CD14-positive monocyte (primary cell): ENCODE data around the gene ABI2. TPM values are rescaled to one million over a fixed set of nuclear protein-coding genes. Genes with fewer than 3 reads are reported as not detected.
"Not testable (repeated sequence)": the region's sequence is repeated elsewhere in the genome, so short reads cannot be mapped to it uniquely, and the experiment has no call there.

ENCODE experiments used
- DNase-seq, 3 donors: peaks; one replicate each; pipeline ENCODE4 v3.0.0-alpha.2; 2011 to 2022
- H2AFZ ChIP-seq: 2 replicates; pipeline ENCODE4 v1.6.0; 2012; ENCODE audit warnings: mild to moderate bottlenecking, low read depth, low read length, inconsistent platforms; ENCODE audit not compliant: insufficient read depth, poor library complexity, severe bottlenecking
- H3K27ac ChIP-seq, 2 donors: 1 replicate in 1 of 2; 2 replicates in 1 of 2; pipeline ENCODE4 v1.5.1; 2012 to 2013; ENCODE audit warnings: low read length in 2 of 2, control low read depth in 1 of 2, inconsistent platforms in 1 of 2, low read depth in 1 of 2, mild to moderate bottlenecking in 1 of 2
- H3K27me3 ChIP-seq, 2 donors: one replicate each; pipeline versions ENCODE4 v1.6.0 to v1.6.1; 2011 to 2013; ENCODE audit warnings: low read length in 2 of 2; ENCODE audit not compliant: control insufficient read depth in 2 of 2, insufficient read depth in 2 of 2
- H3K36me3 ChIP-seq, 2 donors: replicated peaks in 1 of 2; 1 replicate in 1 of 2; 2 replicates in 1 of 2; pipeline versions ENCODE4 v1.5.1 to v1.6.1; 2012 to 2013; ENCODE audit warnings: low read length in 2 of 2, control low read depth in 1 of 2, inconsistent platforms in 1 of 2, mild to moderate bottlenecking in 1 of 2; ENCODE audit not compliant: insufficient read depth in 2 of 2, control insufficient read depth in 1 of 2
- H3K4me1 ChIP-seq, 2 donors: 1 replicate in 1 of 2; 2 replicates in 1 of 2; pipeline versions ENCODE4 v1.5.1 to v1.6.1; 2012 to 2013; ENCODE audit warnings: low read length in 2 of 2, control low read depth in 1 of 2, inconsistent platforms in 1 of 2, mild to moderate bottlenecking in 1 of 2, moderate library complexity in 1 of 2; ENCODE audit not compliant: insufficient read depth in 2 of 2, control insufficient read depth in 1 of 2
- H3K4me2 ChIP-seq: replicated peaks from 2 replicates; pipeline ENCODE3; 2012; ENCODE audit warnings: low read length, moderate library complexity, mild to moderate bottlenecking; ENCODE audit not compliant: poor library complexity, severe bottlenecking; ENCODE audit errors: extremely low read depth
- H3K4me3 ChIP-seq, 3 experiments: fragments of 200-600 bp in 1 of 3; sonication (generic) in 1 of 3; replicated peaks in 1 of 3; 1 replicate in 2 of 3; 2 replicates in 1 of 3; pipeline ENCODE4 v1.5.1; 2011 to 2013; ENCODE audit warnings: low read length in 3 of 3, mild to moderate bottlenecking in 3 of 3, control low read depth in 2 of 3, low read depth in 2 of 3, inconsistent platforms in 1 of 3, moderate library complexity in 1 of 3
- H3K79me2 ChIP-seq: 2 replicates; pipeline ENCODE4 v1.6.0; 2012; ENCODE audit warnings: mild to moderate bottlenecking, control low read depth, inconsistent platforms, low read length, moderate library complexity; ENCODE audit not compliant: insufficient read depth
- H3K9ac ChIP-seq: 2 replicates; pipeline ENCODE4 v1.6.0; 2017; ENCODE audit warnings: low read length, mild to moderate bottlenecking; ENCODE audit not compliant: insufficient read depth, poor library complexity, severe bottlenecking
- H3K9me3 ChIP-seq, 2 donors: replicated peaks in 1 of 2; 1 replicate in 1 of 2; 2 replicates in 1 of 2; pipeline versions ENCODE4 v1.5.1 to v1.6.1; 2012 to 2013; ENCODE audit warnings: low read length in 2 of 2, control low read depth in 1 of 2; ENCODE audit not compliant: control insufficient read depth in 1 of 2, insufficient read depth in 1 of 2
- H4K20me1 ChIP-seq: 2 replicates; pipeline ENCODE4 v1.6.0; 2012; ENCODE audit warnings: mild to moderate bottlenecking, low read length, control low read depth, moderate library complexity; ENCODE audit not compliant: insufficient read depth
- H3K27ac Mint-ChIP-seq, 7 donors: one replicate each; pipeline ENCODE4 v1.8.0; 2020; ENCODE audit warnings: mild to moderate bottlenecking in 7 of 7, mixed read lengths in 7 of 7, moderate library complexity in 6 of 7, inconsistent platforms in 2 of 7
- H3K27me3 Mint-ChIP-seq, 3 donors: one replicate each; pipeline ENCODE4 v1.8.0; 2021 to 2022; ENCODE audit warnings: low read depth in 3 of 3, mild to moderate bottlenecking in 3 of 3, mixed read lengths in 3 of 3, moderate library complexity in 3 of 3, inconsistent platforms in 1 of 3
- H3K36me3 Mint-ChIP-seq, 2 donors: one replicate each; pipeline ENCODE4 v1.8.0; 2020; ENCODE audit warnings: mixed read lengths in 2 of 2, inconsistent platforms in 1 of 2, mild to moderate bottlenecking in 1 of 2
- H3K4me1 Mint-ChIP-seq: one replicate; pipeline ENCODE4 v1.8.0; 2020; ENCODE audit warnings: mild to moderate bottlenecking, mixed read lengths
- H3K4me3 Mint-ChIP-seq, 2 donors: one replicate each; pipeline ENCODE4 v1.8.0; 2020; ENCODE audit warnings: mild to moderate bottlenecking in 2 of 2, mixed read lengths in 2 of 2, moderate library complexity in 1 of 2
- H3K9me3 Mint-ChIP-seq, 7 donors: one replicate each; pipeline ENCODE4 v1.8.0; 2020 to 2022; ENCODE audit warnings: mixed read lengths in 7 of 7, mild to moderate bottlenecking in 6 of 7, moderate library complexity in 6 of 7, inconsistent platforms in 2 of 7
- CTCF ChIP-seq: fragments of 200-600 bp; IDR thresholded peaks from one replicate; pipeline ENCODE4 v1.8.0; 2022; ENCODE audit warnings: antibody characterized with exemption, mild to moderate bottlenecking
- WGBS: methylation state at CpG from one replicate; pipeline ENCODE4 v1.1.5; 2013; ENCODE audit warnings: missing lambda C conversion rate; ENCODE audit not compliant: insufficient coverage; 5-methylcytosine and 5-hydroxymethylcytosine counted together
- intact Hi-C, 2 donors: fragments of 100-400 bp; cut with micrococcal nuclease; formaldehyde crosslinking; loops; one replicate each; pipeline versions ENCODE4 v1.15.0 to v1.15.1; 2023
- polyA plus RNA-seq, 3 donors: library from polyadenylated mRNA; depleted of rRNA in 1 of 3; unstranded in 2 of 3; stranded (reverse) in 1 of 3; fragments of 300-500 nt in 2 of 3; fragments of >200 nt in 1 of 3; fragmentation: Illumina TruSeq in 2 of 3; gene quantifications; 1 replicate in 2 of 3; 2 replicates in 1 of 3; pipeline ENCODE4 v1.2.3, GENCODE V29; 2012 to 2021

Gene ABI2
- polyA plus RNA-seq, 3 donors: 6.1 to 9.2 (median 7.1) TPM

GRCh38 chr2:203340791-203341487 lies 12.7 kb downstream of the ABI2 start:
- Histone ChIP-seq H3K4me1 (no peaks in the 10 kb centered on the region), H4K20me1 (no peaks in the 10 kb centered on the region), H3K27me3 (no peaks in the 10 kb centered on the region), H3K4me2 (no peak overlapping the region), H3K27ac (no peak overlapping the region), H3K36me3 (no peaks in the 10 kb centered on the region), H3K79me2 (no peaks in the 10 kb centered on the region), H3K9ac (no peak overlapping the region), H2AFZ (no peak overlapping the region), H3K4me3 (no peak overlapping the region), H3K9me3 (no peaks in the 10 kb centered on the region)
- Mint-ChIP-seq H3K27ac (no peak overlapping the region), H3K4me3 (no peak overlapping the region), H3K27me3 (peaks cover 0 to 2% (median 2%) of the 10 kb centered on the region in 3 donors), H3K4me1 (no peaks in the 10 kb centered on the region), H3K36me3 (peaks cover 0 to 3% of the 10 kb centered on the region in 2 donors), H3K9me3 (peaks cover 0 to 5% (median 2%) of the 10 kb centered on the region in 7 donors)
- intact Hi-C loops: no loop called here
- DNase-seq: no peak
- no peak for TF ChIP-seq CTCF
- 95% methylated on average over 4 of the region's 6 CpGs for WGBS

- H3K27me3 Mint-ChIP-seq: peaks cover 0 to 2% (median 2%) of the 10 kb centered on the region in 3 donors
- peaks cover 0 to 5% (median 2%) of the 10 kb centered on the region in 7 donors for H3K9me3 Mint-ChIP-seq
- no peak for TF ChIP-seq CTCF
- no peaks in the 10 kb centered on the region for H3K36me3 ChIP-seq
- H3K79me2 ChIP-seq: no peaks in the 10 kb centered on the region
- no peaks in the 10 kb centered on the region for H3K27me3 ChIP-seq
- no peak overlapping the region for H3K27ac ChIP-seq
- no peak overlapping the region for H2AFZ ChIP-seq
- no peak for DNase-seq
- H3K4me2 ChIP-seq: no peak overlapping the region
- no peaks in the 10 kb centered on the region for H4K20me1 ChIP-seq
- H3K9ac ChIP-seq: no peak overlapping the region
- no peaks in the 10 kb centered on the region for H3K9me3 ChIP-seq
- no peaks in the 10 kb centered on the region for H3K4me1 ChIP-seq
- no peak overlapping the region for H3K4me3 ChIP-seq
- no peaks in the 10 kb centered on the region for H3K4me1 Mint-ChIP-seq
- H3K4me3 Mint-ChIP-seq: no peak overlapping the region
- H3K27ac Mint-ChIP-seq: no peak overlapping the region
- WGBS: no CpG with 5 or more reads among the region's 2 CpGs
- intact Hi-C loops: no loop called here
- peaks cover 0 to 2% of the 10 kb centered on the region in 2 donors for H3K36me3 Mint-ChIP-seq
These were observed 13.6 kb downstream of the ABI2 start for GRCh38 chr2:203341741-203342310.

- H3K4me3 ChIP-seq, H3K9ac ChIP-seq, H3K27ac Mint-ChIP-seq, H3K9me3 ChIP-seq, intact Hi-C loops, H3K4me1 Mint-ChIP-seq, H3K4me1 ChIP-seq, H3K36me3 Mint-ChIP-seq, H3K27ac ChIP-seq, DNase-seq, H2AFZ ChIP-seq, H3K27me3 ChIP-seq, H3K36me3 ChIP-seq, H4K20me1 ChIP-seq, H3K4me2 ChIP-seq, H3K9me3 Mint-ChIP-seq, H3K27me3 Mint-ChIP-seq, H3K4me3 Mint-ChIP-seq, H3K79me2 ChIP-seq: not testable (repeated sequence)
- WGBS: 86% methylated on average over 2 of the region's 4 CpGs
These were observed 14.2 kb downstream of the ABI2 start for GRCh38 chr2:203342374-203342773.
